B cell (primary cell): Measurements from ENCODE around the gene PORCN. TPM values are rescaled to one million over a fixed set of nuclear protein-coding genes. Genes with fewer than 3 reads are reported as not detected.
A peak's percentile ranks its signal among the peaks of the same experiment; 100 is the strongest.

ENCODE experiments used
- ATAC-seq: fragments of 200-7000 bp; cut with Tn5 transposase; one replicate; pipeline ENCODE4 v1.10.0; 2021; ENCODE audit warnings: low read depth, mild to moderate bottlenecking, moderate number of reproducible peaks, moderate library complexity
- CTCF ChIA-PET: fragments of 350-600 bp; sonication (Branson Sonifier 250); formaldehyde crosslinking; loops from one replicate; lab custom pipeline; 2021; ENCODE audit warnings: antibody characterized with exemption, inconsistent platforms; lab: Charles Lee
- POLR2A ChIA-PET: fragments of 350-600 bp; sonication (Branson Sonifier 250); formaldehyde crosslinking; loops from one replicate; lab custom pipeline; 2021; ENCODE audit warnings: antibody characterized with exemption; lab: Charles Lee
- DNase-seq: peaks from one replicate; pipeline ENCODE4 v3.0.0; 2013
- H2AFZ ChIP-seq: 2 replicates; pipeline ENCODE4 v1.6.1; 2012; ENCODE audit warnings: mild to moderate bottlenecking, low read depth, low read length; ENCODE audit not compliant: insufficient read depth, poor library complexity, severe bottlenecking
- H3K27ac ChIP-seq, 2 donors: 1 replicate in 1 of 2; 2 replicates in 1 of 2; pipeline ENCODE4 v1.5.1; 2012 to 2013; ENCODE audit warnings: low read length in 2 of 2, mild to moderate bottlenecking in 2 of 2, moderate library complexity in 1 of 2
- H3K27me3 ChIP-seq, 4 experiments: fragments of 200-600 bp in 1 of 4; sonication (generic) in 1 of 4; replicated peaks in 1 of 4; 1 replicate in 2 of 4; 2 replicates in 2 of 4; pipeline versions ENCODE4 v1.6.1 to v1.7.0; 2013 to 2016; ENCODE audit warnings: low read length in 3 of 4, mild to moderate bottlenecking in 2 of 4, mixed read lengths in 1 of 4, moderate library complexity in 1 of 4; ENCODE audit not compliant: insufficient read depth in 4 of 4, control insufficient read depth in 3 of 4; ENCODE audit errors: control extremely low read depth in 1 of 4
- H3K36me3 ChIP-seq, 2 experiments: replicated peaks in 1 of 2; 1 replicate in 1 of 2; 2 replicates in 1 of 2; pipeline versions ENCODE4 v1.6.1 to v1.7.1; 2013; ENCODE audit warnings: low read length in 1 of 2; ENCODE audit not compliant: insufficient read depth in 2 of 2, control insufficient read depth in 1 of 2; ENCODE audit errors: control extremely low read depth in 1 of 2, extremely low read depth in 1 of 2
- H3K4me1 ChIP-seq, 2 donors: fragments of 200-600 bp in 1 of 2; sonication (generic) in 1 of 2; 1 replicate in 1 of 2; 2 replicates in 1 of 2; pipeline versions ENCODE4 v1.5.1 to v1.6.1; 2013 to 2017; ENCODE audit warnings: low read length in 2 of 2; ENCODE audit not compliant: control insufficient read depth in 2 of 2, insufficient read depth in 2 of 2
- H3K4me2 ChIP-seq: replicated peaks from 2 replicates; pipeline ENCODE3; 2012; ENCODE audit warnings: mild to moderate bottlenecking, low read depth, low read length; ENCODE audit not compliant: poor library complexity, severe bottlenecking
- H3K4me3 ChIP-seq, 5 experiments: fragments of 200-600 bp in 1 of 5; sonication (generic) in 1 of 5; 1 replicate in 3 of 5; 2 replicates in 2 of 5; pipeline versions ENCODE4 v1.5.1 to v1.7.0; 2011 to 2016; ENCODE audit warnings: low read length in 4 of 5, mild to moderate bottlenecking in 4 of 5, low read depth in 2 of 5, control low read depth in 1 of 5, moderate library complexity in 1 of 5; ENCODE audit not compliant: insufficient read depth in 1 of 5; ENCODE audit errors: control extremely low read depth in 1 of 5, extremely low read depth in 1 of 5
- H3K79me2 ChIP-seq: fragments of 200-600 bp; sonication (generic); one replicate; pipeline ENCODE4 v1.6.0; 2016; ENCODE audit warnings: low read length; ENCODE audit not compliant: control insufficient read depth, insufficient read depth
- H3K9ac ChIP-seq: fragments of 200-600 bp; sonication (generic); 2 replicates; pipeline ENCODE4 v1.6.1; 2017; ENCODE audit warnings: mild to moderate bottlenecking, low read length, moderate library complexity
- H3K9me3 ChIP-seq, 3 donors: one replicate each; pipeline versions ENCODE4 v1.6.1 to v1.7.1; 2013; ENCODE audit warnings: low read length in 2 of 3; ENCODE audit not compliant: control insufficient read depth in 2 of 3, insufficient read depth in 1 of 3; ENCODE audit errors: control extremely low read depth in 1 of 3
- H4K20me1 ChIP-seq: 2 replicates; pipeline ENCODE4 v1.6.0; 2012; ENCODE audit warnings: mild to moderate bottlenecking, low read length; ENCODE audit not compliant: insufficient read depth, control insufficient read depth, poor library complexity, severe bottlenecking
- H3K27ac Mint-ChIP-seq: one replicate; pipeline ENCODE4 v1.8.0; 2021; ENCODE audit warnings: mixed read lengths
- H3K27me3 Mint-ChIP-seq: one replicate; pipeline ENCODE4 v1.8.0; 2021; ENCODE audit warnings: mixed read lengths
- H3K4me1 Mint-ChIP-seq: one replicate; pipeline ENCODE4 v1.8.0; 2021; ENCODE audit warnings: mixed read lengths
- H3K4me3 Mint-ChIP-seq: one replicate; pipeline ENCODE4 v1.8.0; 2021; ENCODE audit warnings: mixed read lengths
- H3K9me3 Mint-ChIP-seq: one replicate; pipeline ENCODE4 v1.8.0; 2022; ENCODE audit warnings: mixed read lengths; ENCODE audit not compliant: insufficient read depth
- EZH2 ChIP-seq: IDR thresholded peaks from 2 replicates; pipeline ENCODE4 v1.6.1; 2012; ENCODE audit warnings: borderline replicate concordance, low read depth, mild to moderate bottlenecking, moderate library complexity, low read length; ENCODE audit not compliant: insufficient read depth, poor library complexity, severe bottlenecking
- WGBS: methylation state at CpG from one replicate; pipeline ENCODE4 v1.1.5; 2013; ENCODE audit warnings: missing lambda C conversion rate; ENCODE audit not compliant: insufficient coverage; 5-methylcytosine and 5-hydroxymethylcytosine counted together
- intact Hi-C: fragments of 100-400 bp; cut with micrococcal nuclease; formaldehyde crosslinking; loops from one replicate; pipeline ENCODE4 v1.10.0; 2022
- polyA plus RNA-seq: library from polyadenylated mRNA; depleted of rRNA; stranded (reverse); fragments of >200 nt; gene quantifications from 2 replicates; pipeline ENCODE4 v1.2.3, GENCODE V29; 2012
- total RNA-seq, 2 donors: library from RNA; stranded (reverse); fragments of 120-200 nt in 1 of 2; gene quantifications; 1 replicate in 1 of 2; 2 replicates in 1 of 2; pipeline versions ENCODE4 v1.2.3 to v1.2.4, GENCODE V29; 2013 to 2022
- TF ChIP-seq, protein P1 (sequence below): fragments of 200-600 bp; IDR thresholded peaks from one replicate; pipeline ENCODE4 v1.8.0; 2022; ENCODE audit warnings: antibody characterized with exemption, mild to moderate bottlenecking

PORCN gene
- total and polyA plus RNA-seq, 2 donors (not counting 1 experiment from before 2014, with no cell fraction given), result 12.8 to 18.5 TPM

- peak overlapping the region; percentile 86 for H3K4me3 Mint-ChIP-seq
- Histone ChIP-seq H4K20me1 (no peaks in the 10 kb centered on the region), H3K9ac (peak overlapping the region; percentile 77), H3K79me2 (peaks cover 9% of the 10 kb centered on the region), H3K27ac (peak overlapping the region in 1 of 2 donors; percentile 78), H3K4me1 (peaks cover 4 to 19% of the 10 kb centered on the region in 2 donors), H2AFZ (peak overlapping the region; percentile 79), H3K4me3 (peak overlapping the region; percentile 46 to 83 (median 70)), H3K4me2 (peak overlapping the region; percentile 77), H3K36me3 (peaks cover 0 to 10% of the 10 kb centered on the region in 2 experiments), H3K9me3 (no peaks in the 10 kb centered on the region), H3K27me3 (no peaks in the 10 kb centered on the region)
- no peak for DNase-seq
- no peak for TF ChIP-seq EZH2
- TF ChIP-seq, protein P1, sequence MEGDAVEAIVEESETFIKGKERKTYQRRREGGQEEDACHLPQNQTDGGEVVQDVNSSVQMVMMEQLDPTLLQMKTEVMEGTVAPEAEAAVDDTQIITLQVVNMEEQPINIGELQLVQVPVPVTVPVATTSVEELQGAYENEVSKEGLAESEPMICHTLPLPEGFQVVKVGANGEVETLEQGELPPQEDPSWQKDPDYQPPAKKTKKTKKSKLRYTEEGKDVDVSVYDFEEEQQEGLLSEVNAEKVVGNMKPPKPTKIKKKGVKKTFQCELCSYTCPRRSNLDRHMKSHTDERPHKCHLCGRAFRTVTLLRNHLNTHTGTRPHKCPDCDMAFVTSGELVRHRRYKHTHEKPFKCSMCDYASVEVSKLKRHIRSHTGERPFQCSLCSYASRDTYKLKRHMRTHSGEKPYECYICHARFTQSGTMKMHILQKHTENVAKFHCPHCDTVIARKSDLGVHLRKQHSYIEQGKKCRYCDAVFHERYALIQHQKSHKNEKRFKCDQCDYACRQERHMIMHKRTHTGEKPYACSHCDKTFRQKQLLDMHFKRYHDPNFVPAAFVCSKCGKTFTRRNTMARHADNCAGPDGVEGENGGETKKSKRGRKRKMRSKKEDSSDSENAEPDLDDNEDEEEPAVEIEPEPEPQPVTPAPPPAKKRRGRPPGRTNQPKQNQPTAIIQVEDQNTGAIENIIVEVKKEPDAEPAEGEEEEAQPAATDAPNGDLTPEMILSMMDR, result no peak
- ChIA-PET POLR2A (interaction anchor here (1.4 kb wide), 1 partner anchor 62 kb away, joined by 9 read pairs; the partner anchor contains the start of gene TBC1D25), CTCF (interaction anchor here (0.6 kb wide), 1 partner anchor 814 kb away, joined by 3 read pairs; no protein-coding TSS in a partner anchor)
- H3K4me1 Mint-ChIP-seq, result peaks cover 26% of the 10 kb centered on the region
- intact Hi-C loops, result loop anchor here (1.0 to 5.0 kb wide), 6 partner anchors 31 to 818 kb away; partner anchors contain the start of genes EBP, HDAC6, PORCN and UXT
- H3K27ac Mint-ChIP-seq, result peak overlapping the region; percentile 78
- ATAC-seq, result no peak
- no peaks in the 10 kb centered on the region for H3K9me3 Mint-ChIP-seq
- 69% methylated on average over 3 of the region's 4 CpGs for WGBS
- H3K27me3 Mint-ChIP-seq, result no peaks in the 10 kb centered on the region
Measured at GRCh38 chrX:48476919-48477318, 31.9 kb upstream of the PORCN start.

DNA sequence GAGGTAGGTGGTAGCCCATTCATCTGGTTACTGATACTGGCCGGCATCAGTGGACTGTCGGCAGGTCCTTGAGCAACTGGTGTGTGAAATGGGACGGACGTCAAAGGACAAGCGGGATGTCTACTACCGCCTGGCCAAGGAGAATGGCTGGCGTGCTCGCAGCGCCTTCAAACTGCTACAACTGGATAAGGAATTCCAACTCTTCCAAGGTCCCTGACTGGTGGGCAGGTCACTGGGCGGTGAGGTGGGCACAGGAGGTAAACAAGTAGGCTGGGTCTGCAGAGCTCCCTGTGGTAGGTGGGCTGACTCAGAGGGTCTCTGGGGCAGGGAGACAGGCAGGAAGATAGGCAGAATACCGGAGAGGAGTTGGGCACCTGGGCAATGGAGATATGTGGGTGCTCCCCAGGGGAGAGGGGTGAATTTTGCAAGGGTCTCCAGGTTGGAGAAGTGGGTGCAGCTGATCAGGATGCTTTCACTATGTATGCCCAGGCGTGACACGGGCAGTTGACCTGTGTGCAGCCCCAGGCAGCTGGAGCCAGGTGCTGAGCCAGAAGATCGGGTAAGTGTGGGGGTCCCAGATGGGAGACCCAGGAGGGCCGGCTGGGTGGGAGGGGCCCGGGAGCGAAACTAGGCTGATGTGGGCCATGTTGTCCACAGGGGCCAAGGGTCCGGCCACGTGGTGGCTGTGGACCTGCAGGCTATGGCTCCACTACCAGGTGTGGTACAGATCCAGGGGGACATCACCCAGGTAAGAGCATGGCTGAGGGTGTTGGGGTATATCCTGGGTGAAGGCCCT lies 30.6 kb upstream of the PORCN start:
- no peaks in the 10 kb centered on the region for H3K27me3 Mint-ChIP-seq
- H3K27ac ChIP-seq, result peak overlapping the region in 1 of 2 donors; percentile 78
- no peak overlapping the region for H3K4me3 Mint-ChIP-seq
- H2AFZ ChIP-seq, result no peak overlapping the region
- peaks cover 4 to 19% of the 10 kb centered on the region in 2 donors for H3K4me1 ChIP-seq
- H3K36me3 ChIP-seq, result peaks cover 0 to 19% of the 10 kb centered on the region in 2 experiments
- 97% methylated on average over 17 of the region's 19 CpGs for WGBS
- H3K4me1 Mint-ChIP-seq, result peaks cover 26% of the 10 kb centered on the region
- H3K27me3 ChIP-seq, result no peaks in the 10 kb centered on the region
- no peaks in the 10 kb centered on the region for H4K20me1 ChIP-seq
- no peaks in the 10 kb centered on the region for H3K9me3 Mint-ChIP-seq
- ChIA-PET POLR2A (no interaction called here), CTCF (no interaction called here)
- intact Hi-C loops, result loop anchor here (2.0 to 5.0 kb wide), 4 partner anchors 44 to 819 kb away; partner anchors contain the start of genes EBP, HDAC6 and UXT
- H3K4me3 ChIP-seq, result no peak overlapping the region
- TF ChIP-seq EZH2, result no peak
- TF ChIP-seq, protein P1, result no peak
- no peak for ATAC-seq
- H3K9ac ChIP-seq, result no peak overlapping the region
- no peak overlapping the region for H3K27ac Mint-ChIP-seq
- no peak overlapping the region for H3K4me2 ChIP-seq
- no peaks in the 10 kb centered on the region for H3K9me3 ChIP-seq
- peaks cover 9% of the 10 kb centered on the region for H3K79me2 ChIP-seq
- no peak for DNase-seq
